ENCODE data around the gene AP1S3.
A peak's percentile ranks its signal among the peaks of the same experiment; 100 is the strongest.
"Not testable (repeated sequence)": the region's sequence is repeated elsewhere in the genome, so short reads cannot be mapped to it uniquely, and the experiment has no call there.

AP1S3 gene

GRCh38 chr2:223797811-223798721, 39.3 kb downstream of the AP1S3 start:
- no peak for DNase-seq

DNA sequence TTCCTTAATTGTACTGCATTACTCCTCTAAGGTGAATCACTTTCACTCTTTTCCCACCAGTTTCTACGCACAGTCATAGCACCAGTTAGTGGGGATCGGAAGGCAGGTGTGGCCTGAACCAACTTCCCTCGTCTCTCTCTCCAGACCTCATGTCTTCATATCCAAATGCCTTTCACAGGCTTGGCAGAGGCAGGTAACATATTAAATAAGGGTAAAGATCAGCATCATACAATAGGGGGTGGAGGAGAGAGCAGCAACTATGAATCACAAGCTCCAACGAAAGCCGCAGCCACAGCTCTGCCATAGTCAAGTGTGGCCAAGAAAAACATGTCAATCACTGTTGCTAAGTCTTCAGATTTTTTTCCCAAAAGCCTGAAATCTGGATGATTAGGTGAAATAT, 40.3 kb downstream of the AP1S3 start:
- no peak for DNase-seq

DNA sequence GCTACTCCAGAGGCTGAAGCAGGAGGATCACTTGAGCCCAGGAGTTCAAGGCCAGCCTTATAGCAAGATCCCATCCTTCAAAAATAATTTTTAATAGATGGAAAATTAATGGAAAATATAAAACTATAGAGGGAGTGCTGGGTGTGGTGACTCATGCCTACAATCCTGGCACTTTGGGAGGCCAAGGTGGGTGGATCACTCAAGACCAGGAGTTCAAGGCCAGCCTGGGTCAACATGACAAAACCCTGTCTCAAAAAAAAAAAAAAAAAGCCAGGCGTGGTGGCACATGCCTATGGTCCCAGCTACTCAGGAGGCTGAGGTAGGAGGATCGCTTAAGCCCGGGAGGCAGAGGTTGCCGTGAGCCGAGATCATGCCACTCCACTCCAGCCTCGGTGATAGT, 48.0 kb downstream of the AP1S3 start:
- DNase-seq = no peak

GRCh38 chr2:223788826-223789225, 48.6 kb downstream of the AP1S3 start:
- DNase-seq = no peak

- not testable (repeated sequence) for DNase-seq
Observed at GRCh38 chr2:223788106-223788505, 49.3 kb downstream of the AP1S3 start.

- no peak for DNase-seq
Observed at GRCh38 chr2:223787358-223787757, 50.0 kb downstream of the AP1S3 start.

- no peak for DNase-seq
Observed at GRCh38 chr2:223786943-223787342, 50.4 kb downstream of the AP1S3 start.

GRCh38 chr2:223786236-223786635, 51.1 kb downstream of the AP1S3 start:
- DNase-seq = no peak

DNA sequence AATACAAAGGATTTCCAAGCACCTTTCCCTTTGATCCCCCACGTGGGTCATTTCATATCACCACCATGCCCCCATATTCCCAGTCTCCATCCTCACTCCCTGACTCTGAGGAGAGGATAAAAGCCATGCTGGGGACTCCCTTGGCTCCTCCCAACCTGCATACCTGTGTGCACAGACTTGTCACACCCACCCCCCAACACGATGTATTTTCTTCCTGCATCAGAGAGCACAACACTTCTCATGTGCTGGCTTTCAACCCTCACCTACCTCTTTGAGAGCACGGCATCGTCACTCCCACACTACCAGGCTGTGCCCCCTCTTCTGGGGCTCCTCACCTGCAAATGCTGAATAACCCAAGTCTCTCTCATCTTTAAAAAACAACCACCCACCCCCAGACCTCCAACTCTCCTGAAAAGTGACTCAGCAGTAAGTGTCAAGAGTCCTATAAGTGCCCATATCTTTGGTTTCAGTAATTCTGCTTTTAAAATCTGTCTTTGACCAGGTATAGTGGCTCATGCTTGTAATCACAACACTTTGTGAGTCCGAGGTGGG, 53.1 kb downstream of the AP1S3 start:
- no peak for DNase-seq

DNA sequence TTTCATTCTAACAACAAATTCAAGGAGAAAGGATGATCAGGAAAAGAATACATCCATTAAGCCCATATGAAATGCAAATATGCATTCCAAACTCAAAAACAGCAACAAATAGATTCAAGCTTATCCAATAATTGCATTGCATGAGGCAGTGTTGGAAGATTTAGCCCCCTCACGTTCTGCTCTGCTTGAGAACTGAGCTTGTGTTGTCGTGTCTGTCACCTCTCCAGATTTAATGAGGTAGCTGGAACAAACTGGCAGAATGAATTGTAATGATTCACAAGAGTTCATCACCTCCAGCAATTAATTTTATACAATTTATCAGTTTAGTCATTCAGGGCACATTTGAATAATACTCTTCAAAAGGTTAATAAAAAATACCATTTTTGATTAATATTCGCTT, 54.8 kb downstream of the AP1S3 start:
- DNase-seq = no peak

DNA sequence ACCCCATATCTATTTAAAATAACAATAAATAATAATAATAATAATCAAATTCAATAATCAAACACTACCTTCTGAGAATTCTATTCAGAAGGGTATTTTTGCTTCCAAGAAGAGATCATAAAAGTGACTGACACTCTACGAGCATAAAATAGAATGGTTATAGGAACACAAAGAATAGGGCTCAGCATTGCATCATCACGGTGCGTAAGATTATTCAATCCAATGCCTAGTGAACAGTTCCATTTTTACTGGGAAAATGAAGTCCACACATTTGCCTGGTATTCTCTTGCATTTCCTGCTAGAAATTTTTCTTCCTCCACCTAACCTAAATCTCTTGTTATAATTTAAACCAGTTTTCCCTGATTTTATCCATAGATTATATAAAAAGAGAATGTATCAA, 55.8 kb downstream of the AP1S3 start:
- no peak for DNase-seq

GRCh38 chr2:223779877-223780276, 57.5 kb downstream of the AP1S3 start:
- DNase-seq = peak in 3 of 5 donors; percentile 16 to 53 (median 16)

DNA sequence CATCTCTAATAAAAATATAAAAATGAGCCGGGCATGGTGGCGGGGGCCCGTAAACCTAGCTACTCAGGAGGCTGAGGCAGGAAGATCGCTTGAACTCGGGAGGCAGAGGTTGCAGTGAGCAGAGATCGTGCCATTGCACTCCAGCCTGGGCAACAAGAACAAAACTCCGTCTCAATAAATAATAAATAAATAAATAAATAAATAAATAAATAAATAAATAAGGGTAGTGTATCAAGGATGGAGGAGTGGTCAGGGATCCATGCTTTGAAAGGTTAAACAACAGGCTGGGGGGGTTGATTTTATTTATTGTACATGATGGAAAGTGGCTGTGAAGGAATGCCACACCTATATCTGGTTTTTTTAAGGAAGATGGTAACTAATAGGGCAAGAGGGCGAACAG, 63.2 kb downstream of the AP1S3 start:
- no peak for DNase-seq

- no peak for DNase-seq
Observed at GRCh38 chr2:223772363-223772762, 65.0 kb downstream of the AP1S3 start.

DNA sequence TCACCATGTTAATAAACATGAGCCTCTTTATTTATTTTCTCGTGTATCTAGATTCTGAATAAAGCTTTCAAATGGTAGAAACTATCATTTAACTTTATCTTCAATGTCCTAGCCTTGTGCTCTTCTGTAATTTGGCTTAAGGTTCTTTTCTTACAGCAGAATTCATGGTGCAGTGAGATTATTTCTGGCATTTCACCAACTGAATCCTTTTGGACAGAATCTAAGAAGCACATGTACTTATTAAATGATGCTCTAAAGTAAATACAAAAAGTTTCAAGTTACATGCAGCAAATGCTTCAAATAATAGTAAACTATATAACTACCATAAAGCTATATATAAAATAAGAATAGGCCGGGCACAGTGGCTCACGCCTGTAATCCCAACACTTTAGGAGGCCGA, 65.9 kb downstream of the AP1S3 start:
- no peak for DNase-seq

DNA sequence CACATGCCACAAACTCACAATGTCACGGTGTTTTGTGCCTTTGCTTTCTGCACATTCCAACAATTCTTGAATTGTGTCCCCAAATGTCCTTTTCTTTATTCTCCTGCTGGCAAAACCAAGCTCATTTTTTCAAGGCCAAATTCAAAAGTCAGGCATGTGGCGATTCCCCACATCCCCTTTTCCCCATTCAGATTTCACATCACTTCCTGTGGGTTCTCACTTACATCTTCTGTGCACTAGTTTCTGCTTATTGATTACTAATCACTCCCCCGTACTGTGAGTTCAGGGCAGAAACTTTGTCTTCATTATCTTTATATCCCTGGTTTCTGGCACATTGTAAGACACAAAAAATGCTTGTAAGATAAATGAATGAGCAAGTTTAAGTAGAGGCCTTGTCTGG, 69.2 kb downstream of the AP1S3 start:
- DNase-seq = no peak

GRCh38 chr2:223767341-223767740, 70.0 kb downstream of the AP1S3 start:
- no peak for DNase-seq

DNA sequence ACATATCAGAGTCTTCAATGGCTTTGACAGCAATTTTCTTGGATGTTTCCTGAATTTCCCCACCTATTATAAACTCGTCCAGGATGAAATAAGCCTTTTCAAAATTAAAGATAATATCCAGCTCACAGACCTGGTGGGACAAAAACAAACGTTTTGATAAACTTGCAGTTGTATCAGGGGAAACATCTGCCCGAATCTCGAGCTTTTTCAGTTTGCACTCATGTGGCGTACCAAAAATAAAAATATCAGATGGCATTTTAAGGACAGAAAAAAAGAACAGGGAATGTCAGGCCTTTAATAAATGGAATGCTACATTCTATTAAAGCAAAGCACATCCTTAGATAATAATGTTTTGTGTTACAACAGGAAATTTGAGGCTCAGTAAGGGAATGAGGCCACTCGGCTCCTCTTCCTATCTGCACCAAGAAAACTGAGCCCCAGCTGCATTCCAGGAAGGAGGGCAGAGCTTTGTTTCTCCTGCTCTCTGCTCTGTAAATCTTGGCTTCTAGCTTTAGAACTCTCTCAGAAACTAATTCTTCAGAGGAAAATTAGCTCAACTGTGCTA, 72.1 kb downstream of the AP1S3 start:
- DNase-seq = no peak

DNA sequence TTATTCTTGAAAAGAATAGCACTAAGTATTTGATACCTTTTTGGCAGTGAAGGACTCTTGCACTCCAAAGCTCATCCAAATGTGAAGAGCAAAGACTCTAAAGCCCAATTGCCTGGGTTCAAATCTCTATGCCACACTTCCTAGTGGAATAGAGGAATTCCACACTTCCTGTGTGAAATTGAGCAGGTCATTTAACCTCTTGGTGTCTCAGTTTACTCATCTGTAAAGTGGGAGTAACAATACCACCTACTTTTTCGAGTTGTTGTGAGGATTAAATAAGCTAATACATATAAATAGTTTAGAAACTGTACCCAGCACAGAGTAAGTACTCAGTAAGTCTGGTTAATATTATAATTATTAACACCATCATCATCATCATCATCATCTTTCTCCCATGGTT, 72.6 kb downstream of the AP1S3 start:
- no peak for DNase-seq

DNA sequence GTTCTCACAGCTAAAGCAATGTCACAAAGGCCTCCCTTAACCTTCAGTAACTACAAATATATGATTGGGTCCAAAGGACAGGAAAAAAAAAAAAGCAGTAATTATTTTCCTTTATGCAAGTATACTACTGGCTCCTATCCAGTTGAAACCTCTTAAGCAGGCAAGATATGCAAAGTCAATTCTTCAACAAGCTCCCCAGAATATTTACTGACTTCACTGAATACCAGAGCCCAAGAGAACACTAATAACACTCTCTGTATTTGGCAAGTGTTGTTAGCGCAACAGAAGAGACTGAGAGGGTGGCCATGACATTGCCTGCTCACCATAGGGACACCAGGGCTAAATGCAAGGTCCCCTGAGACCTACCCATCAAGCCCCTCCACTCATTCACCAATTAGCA, 74.5 kb downstream of the AP1S3 start:
- DNase-seq = no peak

DNA sequence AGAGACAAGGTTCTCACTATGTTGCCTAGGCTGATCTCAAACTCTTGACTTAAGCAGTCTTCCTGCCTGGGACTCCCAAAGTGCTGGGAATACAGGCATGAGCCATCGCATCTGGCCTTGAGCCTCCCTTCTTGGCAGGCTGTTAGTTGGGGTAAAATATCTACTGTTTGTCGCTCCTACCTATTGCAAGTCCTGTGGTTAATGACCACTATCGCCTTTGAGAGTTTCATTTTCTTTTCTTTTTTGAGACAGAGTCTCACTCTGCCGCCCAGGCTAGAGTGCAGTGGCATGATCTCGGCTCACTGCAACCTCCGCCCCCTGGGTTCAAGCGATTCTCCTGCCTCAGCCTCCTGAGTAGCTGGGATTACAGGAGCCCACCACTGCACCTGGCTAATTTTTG, 75.6 kb downstream of the AP1S3 start:
- DNase-seq = not testable (repeated sequence)

DNA sequence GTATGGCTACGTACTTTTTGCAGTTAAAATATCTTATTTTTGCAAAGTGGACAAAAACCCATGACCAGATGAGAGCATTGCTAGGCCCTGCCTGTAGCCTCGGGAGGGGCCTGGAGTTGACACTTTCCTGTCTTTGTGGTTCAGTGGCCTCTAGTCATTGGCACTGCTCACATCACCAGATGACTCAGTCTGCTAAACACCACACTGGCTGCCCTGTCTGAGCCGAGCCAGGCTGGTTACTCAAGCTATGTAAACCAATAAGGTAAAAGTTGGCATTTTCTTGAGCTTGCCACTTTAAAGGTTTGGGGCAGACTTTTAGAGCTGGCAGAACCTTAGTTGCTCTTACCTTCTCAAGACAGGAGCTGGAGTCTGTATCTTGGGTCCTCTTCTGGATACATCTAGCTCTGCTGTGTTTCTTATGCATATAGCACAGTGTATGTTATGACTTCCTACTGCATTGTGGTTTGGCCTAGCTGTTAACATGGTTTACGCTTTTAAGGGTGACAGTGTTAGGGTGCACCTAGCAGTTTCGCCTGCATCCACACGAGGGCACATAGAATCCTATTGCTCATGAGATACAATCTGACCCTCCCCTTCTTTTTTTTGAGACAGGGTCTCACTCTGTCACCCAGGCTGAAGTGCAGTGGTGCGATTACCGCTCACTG, 76.4 kb downstream of the AP1S3 start:
- DNase-seq = peak in 4 of 5 donors; percentile 6 to 80 (median 22)
